GM10266 (cell line): ENCODE measurements around the gene COQ3.

ENCODE experiments used
- DNase-seq: peaks from one replicate; pipeline ENCODE4 v3.0.0; 2012; ENCODE audit errors: extremely low spot score
- CTCF ChIP-seq: IDR thresholded peaks from 2 replicates; pipeline ENCODE4 v1.5.1; 2012; ENCODE audit warnings: mild to moderate bottlenecking, low read depth; ENCODE audit not compliant: control insufficient read depth, insufficient read depth; ENCODE audit errors: missing control alignments

The COQ3 gene

GRCh38 chr6:99384507-99384906 lies 9.5 kb downstream of the COQ3 start:
- no peak for TF ChIP-seq CTCF

GRCh38 chr6:99378636-99379035 lies 15.4 kb downstream of the COQ3 start:
- TF ChIP-seq CTCF, result no peak
- no peak for DNase-seq

More at GRCh38 chr6:99384507-99384906, 9.5 kb downstream of the COQ3 start:
- DNase-seq, result no peak

- TF ChIP-seq CTCF, result no peak
- DNase-seq, result no peak
These were observed 24.5 kb downstream of the COQ3 start for GRCh38 chr6:99369533-99369932.

- TF ChIP-seq CTCF, result no peak
- DNase-seq, result no peak
These were observed 27.1 kb downstream of the COQ3 start for GRCh38 chr6:99366852-99367251.

- TF ChIP-seq CTCF, result no peak
- no peak for DNase-seq
These were observed 30.0 kb downstream of the COQ3 start for GRCh38 chr6:99364026-99364425.

- TF ChIP-seq CTCF, result no peak
- no peak for DNase-seq
These were observed 31.2 kb downstream of the COQ3 start for GRCh38 chr6:99362678-99363268.

- no peak for DNase-seq
- no peak for TF ChIP-seq CTCF
These were observed 34.2 kb downstream of the COQ3 start for GRCh38 chr6:99359800-99360199.
